HG03103 (cell line): ENCODE measurements around the gene HNRNPA3.
"Not testable (repeated sequence)": the region's sequence is repeated elsewhere in the genome, so short reads cannot be mapped to it uniquely, and the experiment has no call there.

Source experiments
- ATAC-seq: cut with Tn5 transposase; IDR thresholded peaks from one replicate; pipeline ENCODE4 v1.9.1; 2021; ENCODE audit warnings: low read depth; ENCODE audit not compliant: unreplicated experiment

The HNRNPA3 gene

GRCh38 chr2:177188482-177189469 lies 23.8 kb upstream of the HNRNPA3 start:
- no peak for ATAC-seq

- ATAC-seq, result no peak
Measured at GRCh38 chr2:177190941-177191340, 21.7 kb upstream of the HNRNPA3 start.

- no peak for ATAC-seq
Measured at GRCh38 chr2:177192788-177193187, 19.8 kb upstream of the HNRNPA3 start.

GRCh38 chr2:177193240-177193639 lies 19.4 kb upstream of the HNRNPA3 start:
- peak; percentile 67 for ATAC-seq

- no peak for ATAC-seq
Measured at GRCh38 chr2:177195194-177195593, 17.4 kb upstream of the HNRNPA3 start.

- not testable (repeated sequence) for ATAC-seq
Measured at GRCh38 chr2:177200419-177200818, 12.2 kb upstream of the HNRNPA3 start.

- ATAC-seq, result no peak
Measured at GRCh38 chr2:177201919-177202346, 10.7 kb upstream of the HNRNPA3 start.

- no peak for ATAC-seq
Measured at GRCh38 chr2:177204417-177204816, 8.2 kb upstream of the HNRNPA3 start.

- peak; percentile 47 for ATAC-seq
Measured at GRCh38 chr2:177207101-177207500, 5.5 kb upstream of the HNRNPA3 start.

GRCh38 chr2:177211169-177211568 lies 1.4 kb upstream of the HNRNPA3 start:
- ATAC-seq, result no peak

- ATAC-seq, result no peak
Measured at GRCh38 chr2:177211576-177212105, 953 bp upstream of the HNRNPA3 start.

- peak; percentile 39 for ATAC-seq
Measured at GRCh38 chr2:177212891-177213856, 580 bp downstream of the HNRNPA3 start.

- ATAC-seq, result no peak
Measured at GRCh38 chr2:177217247-177217843, 4.8 kb downstream of the HNRNPA3 start.

- ATAC-seq, result not testable (repeated sequence)
Measured at GRCh38 chr2:177219787-177220186, 7.2 kb downstream of the HNRNPA3 start.

- no peak for ATAC-seq
Measured at GRCh38 chr2:177221534-177221933, 8.9 kb downstream of the HNRNPA3 start.

- no peak for ATAC-seq
Measured at GRCh38 chr2:177221970-177222369, 9.4 kb downstream of the HNRNPA3 start.

GRCh38 chr2:177223436-177223835 lies 10.8 kb downstream of the HNRNPA3 start:
- not testable (repeated sequence) for ATAC-seq

- no peak for ATAC-seq
Measured at GRCh38 chr2:177225965-177226360, 13.4 kb downstream of the HNRNPA3 start.

GRCh38 chr2:177229442-177230242 lies 17.0 kb downstream of the HNRNPA3 start:
- no peak for ATAC-seq
